Tibial nerve (tissue), 4 donors: Measurements from ENCODE around the gene PDZD2. TPM values are rescaled to one million over a fixed set of nuclear protein-coding genes. Genes with fewer than 3 reads are reported as not detected.

Experiments used
- DNase-seq, 2 donors: peaks; one replicate each; pipeline ENCODE4 v3.0.0-alpha.2; 2019; ENCODE audit warnings: low spot score in 2 of 2
- H3K27ac ChIP-seq, 4 donors: fragments of 200-600 bp; sonication (generic) in 3 of 4; one replicate each; pipeline ENCODE4 v1.5.1; 2017 to 2019; ENCODE audit warnings: mild to moderate bottlenecking in 1 of 4
- H3K27me3 ChIP-seq, 2 donors: fragments of 200-600 bp; sonication (generic) in 1 of 2; one replicate each; pipeline versions ENCODE4 v1.5.1 to v1.6.0; 2017 to 2019
- H3K36me3 ChIP-seq, 3 donors: fragments of 200-600 bp; sonication (generic); one replicate each; pipeline ENCODE4 v1.5.1; 2018 to 2019
- H3K4me1 ChIP-seq, 4 donors: fragments of 200-600 bp; sonication (generic) in 3 of 4; one replicate each; pipeline ENCODE4 v1.5.1; 2017 to 2019
- H3K4me3 ChIP-seq, 4 donors: fragments of 200-600 bp; sonication (generic) in 3 of 4; one replicate each; pipeline ENCODE4 v1.5.1; 2017 to 2019; ENCODE audit warnings: mild to moderate bottlenecking in 1 of 4, moderate library complexity in 1 of 4
- H3K9me3 ChIP-seq, 4 donors: fragments of 200-600 bp; sonication (generic) in 3 of 4; one replicate each; pipeline ENCODE4 v1.5.1; 2017 to 2019
- EP300 ChIP-seq, 2 donors: sonication (generic); formaldehyde crosslinking; IDR thresholded peaks; one replicate each; pipeline ENCODE4 v1.6.1; 2017; ENCODE audit warnings: antibody characterized with exemption in 2 of 2, mild to moderate bottlenecking in 1 of 2
- POLR2A ChIP-seq, 2 donors: fragments of 450-650 bp; IDR thresholded peaks; one replicate each; pipeline ENCODE4 v1.6.1; 2017; ENCODE audit warnings: antibody characterized with exemption in 2 of 2, mild to moderate bottlenecking in 2 of 2, moderate library complexity in 2 of 2
- WGBS, 2 donors: methylation state at CpG; one replicate each; pipeline ENCODE4 v1.1.5; 2018; 5-methylcytosine and 5-hydroxymethylcytosine counted together
- total RNA-seq, 4 donors: library from RNA; depleted of rRNA; stranded (reverse); fragments of >200 nt; gene quantifications; one replicate each; pipeline ENCODE4 v1.1.0, GENCODE V29; 2016
- TF ChIP-seq, protein P1 (sequence below), 5 experiments: fragments of 200-600 bp in 3 of 5; fragments of 450-650 bp in 2 of 5; sonication (generic) in 3 of 5; IDR thresholded peaks; one replicate each; pipeline ENCODE4 v1.5.1; 2016 to 2019; ENCODE audit warnings: antibody characterized with exemption in 5 of 5, mild to moderate bottlenecking in 3 of 5, moderate library complexity in 2 of 5

Gene PDZD2
- total RNA-seq, 4 donors from 2014 or later: 102 to 153 (median 117) TPM

DNA sequence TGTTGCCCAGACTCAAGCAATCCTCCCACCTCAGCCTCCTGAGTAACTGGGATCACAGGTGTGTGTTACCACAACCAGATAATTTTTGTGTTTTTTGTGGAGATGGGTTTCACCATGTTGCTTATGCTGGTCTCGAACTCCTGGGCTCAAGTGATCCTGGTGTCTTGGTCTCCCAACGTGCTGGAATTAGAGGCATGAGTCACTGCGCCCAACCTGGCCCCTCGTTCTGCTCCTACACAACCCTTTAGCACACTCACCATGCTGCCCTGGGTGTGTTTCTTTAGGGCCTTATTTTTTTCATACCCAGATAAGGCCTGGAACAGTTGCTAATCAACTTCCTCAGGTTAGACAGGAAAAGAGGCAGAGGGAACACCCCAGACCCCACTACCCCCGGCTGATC, 2.6 kb downstream of the PDZD2 start:
- Histone ChIP-seq H3K27ac (no peak overlapping the region), H3K4me3 (no peak overlapping the region), H3K4me1 (peaks cover 0 to 18% (median 4%) of the 10 kb centered on the region in 4 donors), H3K9me3 (no peaks in the 10 kb centered on the region), H3K36me3 (no peaks in the 10 kb centered on the region), H3K27me3 (no peaks in the 10 kb centered on the region)
- WGBS, 2 donors: 91 to 93% methylated on average over 5 of the region's 5 CpGs
- TF ChIP-seq EP300 (IDR thresholded peaks at IDR 0.05) (no peak), POLR2A (IDR thresholded peaks at IDR 0.05) (no peak)
- TF ChIP-seq, protein P1, sequence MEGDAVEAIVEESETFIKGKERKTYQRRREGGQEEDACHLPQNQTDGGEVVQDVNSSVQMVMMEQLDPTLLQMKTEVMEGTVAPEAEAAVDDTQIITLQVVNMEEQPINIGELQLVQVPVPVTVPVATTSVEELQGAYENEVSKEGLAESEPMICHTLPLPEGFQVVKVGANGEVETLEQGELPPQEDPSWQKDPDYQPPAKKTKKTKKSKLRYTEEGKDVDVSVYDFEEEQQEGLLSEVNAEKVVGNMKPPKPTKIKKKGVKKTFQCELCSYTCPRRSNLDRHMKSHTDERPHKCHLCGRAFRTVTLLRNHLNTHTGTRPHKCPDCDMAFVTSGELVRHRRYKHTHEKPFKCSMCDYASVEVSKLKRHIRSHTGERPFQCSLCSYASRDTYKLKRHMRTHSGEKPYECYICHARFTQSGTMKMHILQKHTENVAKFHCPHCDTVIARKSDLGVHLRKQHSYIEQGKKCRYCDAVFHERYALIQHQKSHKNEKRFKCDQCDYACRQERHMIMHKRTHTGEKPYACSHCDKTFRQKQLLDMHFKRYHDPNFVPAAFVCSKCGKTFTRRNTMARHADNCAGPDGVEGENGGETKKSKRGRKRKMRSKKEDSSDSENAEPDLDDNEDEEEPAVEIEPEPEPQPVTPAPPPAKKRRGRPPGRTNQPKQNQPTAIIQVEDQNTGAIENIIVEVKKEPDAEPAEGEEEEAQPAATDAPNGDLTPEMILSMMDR (IDR thresholded peaks at IDR 0.05): no peak
- DNase-seq: no peak

DNA sequence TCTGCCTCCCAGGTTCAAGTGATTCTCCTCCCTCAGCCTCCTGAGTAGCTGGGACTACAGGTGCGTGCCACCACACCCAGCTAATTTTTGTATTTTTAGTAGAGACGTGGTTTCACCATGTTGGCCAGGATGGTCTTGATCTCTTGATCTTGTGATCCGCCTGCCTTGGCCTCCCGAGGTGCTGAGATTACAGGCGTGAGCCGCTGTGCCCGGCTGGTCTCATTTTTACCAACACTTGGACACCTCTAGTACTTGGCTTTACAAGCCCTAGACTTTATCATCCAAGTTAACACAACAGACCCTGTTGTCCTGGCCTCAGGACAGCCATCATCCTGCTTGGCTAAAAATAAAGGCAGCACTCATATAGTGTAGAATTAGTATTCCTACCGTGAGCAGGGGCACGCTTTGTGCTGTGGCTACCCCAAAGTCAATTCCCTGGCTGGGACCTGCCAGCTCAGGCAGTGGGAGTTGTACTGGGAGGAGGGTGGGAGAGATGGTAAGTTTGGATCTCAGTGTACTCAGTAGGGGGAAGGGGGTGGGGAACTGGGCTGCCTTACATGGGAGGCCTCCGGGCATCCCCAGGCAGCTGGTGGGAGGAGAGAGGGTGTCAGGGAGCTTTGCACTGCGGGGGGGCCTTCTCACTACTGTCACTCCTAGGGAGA, 6.6 kb downstream of the PDZD2 start:
- no peak for DNase-seq
- WGBS, 2 donors: 84 to 86% methylated on average over 11 of the region's 11 CpGs

DNA sequence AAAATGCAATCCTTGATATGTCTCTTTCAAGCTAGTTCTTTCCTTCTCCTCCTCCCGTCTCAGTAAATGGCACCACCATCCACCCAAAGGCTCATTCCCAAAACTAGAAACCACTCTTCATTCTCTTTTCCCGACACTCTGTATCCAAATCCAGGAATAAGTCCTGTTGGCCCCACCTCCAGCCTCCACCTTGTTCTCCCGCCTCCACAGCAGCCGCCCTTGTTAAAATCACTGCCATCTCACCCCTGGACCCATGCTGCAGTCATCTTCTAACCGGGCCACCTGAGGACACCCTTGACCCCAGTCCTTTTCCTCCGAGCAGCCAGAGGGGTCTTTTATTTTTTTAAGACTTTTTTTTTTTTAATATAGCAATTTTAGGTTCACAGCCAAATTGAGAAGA, 9.4 kb downstream of the PDZD2 start:
- no peaks in the 10 kb centered on the region for H3K36me3 ChIP-seq
- H3K4me3 ChIP-seq: no peak overlapping the region
- no peaks in the 10 kb centered on the region for H3K27me3 ChIP-seq
- H3K27ac ChIP-seq: no peak overlapping the region
- no peaks in the 10 kb centered on the region for H3K4me1 ChIP-seq
- no peaks in the 10 kb centered on the region for H3K9me3 ChIP-seq
- WGBS, 2 donors: 91 to 92% methylated on average over 6 of the region's 6 CpGs
- DNase-seq: no peak
- TF ChIP-seq, protein P1 (IDR thresholded peaks at IDR 0.05): no peak
- TF ChIP-seq POLR2A (IDR thresholded peaks at IDR 0.05) (no peak), EP300 (IDR thresholded peaks at IDR 0.05) (no peak)

More for the DNA sequence above, 6.6 kb downstream of the PDZD2 start:
- Histone ChIP-seq H3K4me3 (no peak overlapping the region), H3K4me1 (no peaks in the 10 kb centered on the region), H3K36me3 (no peaks in the 10 kb centered on the region), H3K27ac (no peak overlapping the region), H3K9me3 (no peaks in the 10 kb centered on the region), H3K27me3 (no peaks in the 10 kb centered on the region)
- no peak for TF ChIP-seq EP300 (IDR thresholded peaks at IDR 0.05)
- TF ChIP-seq, protein P1 (IDR thresholded peaks at IDR 0.05): no peak

DNA sequence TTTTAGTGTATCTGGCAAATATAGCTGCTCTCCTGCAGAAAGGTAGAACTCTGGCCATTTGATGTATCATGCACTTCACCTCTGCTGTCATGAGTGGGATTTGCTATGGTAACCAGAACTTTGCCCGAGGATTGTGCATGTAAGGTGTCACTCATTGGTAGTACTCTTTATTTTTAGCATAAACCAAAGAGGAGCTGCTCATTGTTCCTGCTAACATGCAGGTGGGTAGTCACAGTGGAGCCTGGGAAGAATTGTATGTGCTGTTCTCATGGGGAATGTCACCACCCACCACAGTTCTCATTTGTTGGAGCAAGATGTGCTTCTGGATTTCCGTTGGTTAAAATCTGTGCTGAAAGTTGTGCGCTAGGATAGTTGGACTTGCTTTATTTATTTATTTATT, 12.3 kb downstream of the PDZD2 start:
- no peak for DNase-seq
- no peaks in the 10 kb centered on the region for H3K4me1 ChIP-seq
- no peaks in the 10 kb centered on the region for H3K27me3 ChIP-seq
- no peaks in the 10 kb centered on the region for H3K36me3 ChIP-seq
- no peaks in the 10 kb centered on the region for H3K9me3 ChIP-seq
- no peak overlapping the region for H3K4me3 ChIP-seq
- WGBS, 2 donors: 89 to 93% methylated on average over 3 of the region's 3 CpGs
- no peak overlapping the region for H3K27ac ChIP-seq
- TF ChIP-seq EP300 (IDR thresholded peaks at IDR 0.05) (no peak), POLR2A (IDR thresholded peaks at IDR 0.05) (no peak)
- TF ChIP-seq, protein P1 (IDR thresholded peaks at IDR 0.05): no peak

DNA sequence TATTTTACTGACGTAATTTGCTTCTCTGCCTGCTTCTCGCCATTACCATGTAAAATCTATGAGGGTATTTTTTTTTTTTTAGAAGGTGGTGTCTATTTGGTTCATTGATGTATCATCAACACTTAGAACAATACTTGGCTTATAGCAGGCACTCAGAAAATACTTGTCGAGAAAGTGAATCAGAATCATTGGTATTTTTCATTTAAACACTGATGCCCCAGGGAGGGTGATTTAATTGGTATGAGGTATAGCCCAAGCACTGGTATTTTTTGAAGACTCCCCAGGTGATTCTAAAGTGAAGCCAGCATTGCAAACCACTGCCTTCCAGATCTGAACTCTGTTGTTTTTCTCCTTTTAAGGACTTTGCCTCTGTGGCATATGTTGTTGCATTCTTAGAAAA, 16.6 kb downstream of the PDZD2 start:
- no peaks in the 10 kb centered on the region for H3K9me3 ChIP-seq
- H3K36me3 ChIP-seq: no peaks in the 10 kb centered on the region
- no peak overlapping the region for H3K27ac ChIP-seq
- no peaks in the 10 kb centered on the region for H3K4me1 ChIP-seq
- H3K27me3 ChIP-seq: no peaks in the 10 kb centered on the region
- 88 to 92% methylated on average over 3 of the region's 3 CpGs for WGBS, 2 donors
- no peak overlapping the region for H3K4me3 ChIP-seq
- DNase-seq: no peak
- TF ChIP-seq EP300 (IDR thresholded peaks at IDR 0.05): no peak
- TF ChIP-seq POLR2A (IDR thresholded peaks at IDR 0.05): no peak
